ENCODE measurements around the gene SLC10A3. TPM values are rescaled to one million over a fixed set of nuclear protein-coding genes. Genes with fewer than 3 reads are reported as not detected.

Gene SLC10A3
- total RNA-seq, 1 experiment from 2014 or later: 24.0 TPM

GRCh38 chrX:154470434-154470833, 20.0 kb downstream of the SLC10A3 start:
- no peak for DNase-seq (ENCODE audit: low spot score)
- in situ Hi-C loops (cut with HindIII; ENCODE audit: low sequenced_read_pairs): no loop called here

- in situ Hi-C loops (cut with HindIII; ENCODE audit: low sequenced_read_pairs): no loop called here
- DNase-seq (ENCODE audit: low spot score): no peak
These were observed 20.5 kb downstream of the SLC10A3 start for GRCh38 chrX:154469880-154470279.

DNA sequence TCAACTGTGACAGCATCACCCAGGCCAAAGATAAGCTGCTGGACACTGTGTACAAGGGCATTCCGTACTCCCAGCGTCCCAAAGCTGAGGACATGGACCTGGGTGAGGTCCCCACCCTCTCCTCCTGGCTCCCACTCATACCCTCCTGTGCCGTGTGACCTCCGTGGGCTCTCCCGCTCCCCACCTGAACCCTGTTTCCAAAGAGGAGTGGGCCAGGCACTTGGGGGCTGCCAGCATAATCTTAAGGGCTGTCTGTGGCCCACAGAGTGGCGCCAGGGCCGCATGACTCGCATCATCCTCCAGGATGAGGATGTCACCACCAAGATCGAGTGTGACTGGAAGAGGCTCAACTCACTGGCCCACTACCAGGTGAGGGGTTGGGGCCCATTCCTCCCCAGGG, 21.3 kb downstream of the SLC10A3 start:
- DNase-seq (ENCODE audit: low spot score): no peak
- in situ Hi-C loops (cut with HindIII; ENCODE audit: low sequenced_read_pairs): no loop called here

DNA sequence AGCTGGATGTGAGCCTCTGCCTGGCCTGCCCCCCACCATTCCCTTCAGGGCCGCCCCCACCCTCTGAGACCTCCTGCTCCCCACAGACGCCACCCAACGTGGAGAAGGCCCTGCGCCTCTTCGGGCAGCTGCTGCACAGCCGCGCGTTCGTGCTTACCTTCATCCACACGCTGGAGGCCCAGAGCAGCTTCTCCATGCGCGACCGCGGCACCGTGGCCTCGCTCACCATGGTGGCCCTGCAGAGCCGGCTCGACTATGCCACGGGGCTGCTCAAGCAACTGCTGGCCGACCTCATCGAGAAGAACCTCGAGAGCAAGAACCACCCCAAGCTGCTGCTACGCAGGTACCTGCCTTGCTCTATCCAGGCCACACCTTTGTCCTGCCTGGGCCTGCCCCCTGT, 22.2 kb downstream of the SLC10A3 start:
- in situ Hi-C loops (cut with HindIII; ENCODE audit: low sequenced_read_pairs): no loop called here
- no peak for DNase-seq (ENCODE audit: low spot score)

DNA sequence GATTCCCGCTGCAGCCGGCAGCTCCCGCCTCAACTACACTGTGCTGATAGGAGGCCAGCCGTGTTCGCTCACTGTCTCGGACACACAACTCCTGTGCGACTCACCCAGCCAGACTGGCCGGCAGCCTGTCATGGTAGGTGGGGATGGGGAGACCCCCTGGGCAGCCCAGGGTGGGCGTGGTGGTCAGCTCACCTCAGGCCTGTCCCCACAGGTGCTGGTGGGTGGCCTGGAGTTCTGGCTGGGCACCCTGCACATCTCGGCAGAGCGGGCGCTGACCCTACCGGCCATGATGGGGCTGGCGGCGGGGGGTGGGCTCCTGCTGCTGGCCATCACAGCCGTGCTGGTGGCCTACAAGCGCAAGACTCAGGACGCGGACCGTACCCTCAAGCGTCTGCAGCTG, 22.9 kb downstream of the SLC10A3 start:
- in situ Hi-C loops (cut with HindIII; ENCODE audit: low sequenced_read_pairs): no loop called here
- no peak for DNase-seq (ENCODE audit: low spot score)

DNA sequence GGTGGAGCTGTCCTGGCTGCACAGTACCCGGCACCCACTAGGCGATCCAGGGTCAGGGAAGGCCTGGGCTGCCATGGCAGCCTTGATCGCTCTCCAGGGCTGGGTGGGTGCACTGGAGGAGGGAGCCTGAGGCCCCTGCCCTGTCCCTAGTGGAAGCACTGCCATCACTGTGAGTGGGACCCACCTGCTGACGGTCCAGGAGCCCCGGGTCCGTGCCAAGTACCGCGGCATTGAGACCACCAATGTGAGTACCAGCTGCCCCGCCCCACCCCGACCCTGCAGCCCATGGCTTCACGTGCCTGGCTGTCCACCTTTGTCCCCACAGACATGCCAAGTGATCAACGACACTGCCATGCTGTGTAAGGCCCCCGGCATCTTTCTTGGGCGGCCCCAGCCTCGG, 23.5 kb downstream of the SLC10A3 start:
- DNase-seq (ENCODE audit: low spot score): no peak
- in situ Hi-C loops (cut with HindIII; ENCODE audit: low sequenced_read_pairs): no loop called here

- DNase-seq (ENCODE audit: low spot score): no peak
These were observed 24.4 kb downstream of the SLC10A3 start for GRCh38 chrX:154466036-154466435.

DNA sequence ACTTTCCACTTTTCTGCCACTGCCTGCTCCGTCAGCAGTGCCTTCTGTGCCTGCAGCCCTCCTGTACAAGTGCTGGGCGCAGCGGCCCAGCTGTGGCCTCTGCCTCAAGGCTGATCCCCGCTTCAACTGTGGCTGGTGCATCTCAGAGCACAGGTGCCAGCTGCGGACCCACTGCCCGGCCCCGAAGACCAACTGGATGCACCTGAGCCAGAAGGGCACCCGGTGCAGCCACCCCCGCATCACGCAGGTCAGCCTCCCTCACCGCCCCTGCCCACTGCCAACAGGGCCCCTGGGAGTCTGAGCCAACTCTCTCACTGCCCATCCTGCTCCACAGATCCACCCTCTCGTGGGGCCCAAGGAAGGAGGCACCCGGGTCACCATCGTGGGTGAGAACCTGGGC, 24.8 kb downstream of the SLC10A3 start:
- in situ Hi-C loops (cut with HindIII; ENCODE audit: low sequenced_read_pairs): no loop called here
- no peak for DNase-seq (ENCODE audit: low spot score)

More at GRCh38 chrX:154466036-154466435, 24.4 kb downstream of the SLC10A3 start:
- in situ Hi-C loops (cut with HindIII; ENCODE audit: low sequenced_read_pairs): no loop called here

GRCh38 chrX:154464806-154465365, 25.5 kb downstream of the SLC10A3 start:
- in situ Hi-C loops (cut with HindIII; ENCODE audit: low sequenced_read_pairs): no loop called here
- DNase-seq (ENCODE audit: low spot score): no peak

- in situ Hi-C loops (cut with HindIII; ENCODE audit: low sequenced_read_pairs): no loop called here
- DNase-seq (ENCODE audit: low spot score): no peak
These were observed 26.7 kb downstream of the SLC10A3 start for GRCh38 chrX:154463611-154464220.

DNA sequence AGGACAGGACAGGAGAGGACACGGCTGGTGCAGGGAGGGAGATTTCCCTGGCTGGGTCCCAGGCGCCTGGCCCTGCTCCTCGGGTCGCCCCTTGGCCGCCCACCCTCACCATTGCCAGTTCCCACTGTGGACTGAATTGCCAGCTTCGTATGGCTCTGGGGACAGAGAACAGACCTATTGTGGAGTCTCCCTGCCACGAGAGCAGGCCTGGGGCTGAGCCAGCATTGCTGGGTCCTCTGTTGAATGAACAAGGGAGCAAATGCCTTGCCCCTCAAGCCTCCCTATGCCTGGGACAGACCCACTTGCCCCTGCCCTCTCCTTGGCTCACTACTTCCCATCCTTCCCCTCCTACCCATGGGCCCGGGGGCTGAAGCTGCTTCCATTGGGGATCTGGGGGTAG, 28.0 kb downstream of the SLC10A3 start:
- no peak for DNase-seq (ENCODE audit: low spot score)
- in situ Hi-C loops (cut with HindIII; ENCODE audit: low sequenced_read_pairs): no loop called here

GRCh38 chrX:154460326-154460725, 30.1 kb downstream of the SLC10A3 start:
- no peak for DNase-seq (ENCODE audit: low spot score)
- in situ Hi-C loops (cut with HindIII; ENCODE audit: low sequenced_read_pairs): no loop called here

GRCh38 chrX:154459832-154460231, 30.6 kb downstream of the SLC10A3 start:
- in situ Hi-C loops (cut with HindIII; ENCODE audit: low sequenced_read_pairs): no loop called here
- no peak for DNase-seq (ENCODE audit: low spot score)

GRCh38 chrX:154458954-154459778, 31.3 kb downstream of the SLC10A3 start:
- peak; percentile 47 for DNase-seq (ENCODE audit: low spot score)
- in situ Hi-C loops (cut with HindIII; ENCODE audit: low sequenced_read_pairs): no loop called here

DNA sequence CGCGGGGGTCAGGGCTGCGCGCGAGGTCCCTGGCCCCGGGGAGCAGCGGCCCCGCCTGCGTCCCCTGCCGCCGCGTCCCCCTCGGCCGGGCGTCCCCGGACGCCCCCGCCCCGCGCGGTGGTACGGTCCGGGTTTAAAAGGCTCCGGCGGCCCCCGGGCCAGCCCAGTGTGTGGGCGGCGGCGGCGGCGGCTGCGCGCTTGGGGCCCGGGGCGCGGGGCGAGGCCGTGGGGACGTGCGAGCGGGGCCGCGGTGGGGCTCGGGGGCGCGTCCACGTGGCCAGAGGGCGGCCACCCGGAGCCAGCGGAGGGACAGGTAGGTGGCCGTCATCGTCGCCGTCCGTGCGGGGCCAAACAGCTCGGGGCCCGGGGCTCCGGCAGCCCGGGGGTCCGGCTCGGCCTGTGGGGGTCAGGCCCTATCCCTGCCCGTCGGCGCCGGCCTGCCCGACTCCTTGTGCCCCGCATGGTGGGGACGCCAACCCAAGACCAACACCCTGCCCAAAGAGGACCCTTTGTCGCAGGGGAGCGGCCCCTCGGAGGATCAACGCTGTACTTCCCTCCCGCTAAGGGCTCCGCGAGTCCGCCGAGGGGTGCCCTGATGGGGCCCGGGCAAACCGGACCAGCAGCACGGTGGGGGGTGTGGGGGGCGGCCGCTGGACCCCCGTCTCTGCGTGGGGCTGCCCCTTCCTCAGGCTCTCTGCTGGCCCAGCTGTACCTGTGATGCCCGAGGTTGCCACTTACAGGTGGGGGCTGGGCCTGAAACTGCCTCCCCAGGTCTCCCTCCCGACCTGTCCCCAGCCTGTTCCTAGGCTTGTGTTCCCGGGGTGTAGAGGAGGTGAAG, 32.1 kb downstream of the SLC10A3 start, which contains the start of gene PLXNA3:
TSS of gene PLXNA3 (plus strand) at position 166 of the 838 bp plus-strand sequence. CDS start 1,903 bp downstream, outside the sequence.
- in situ Hi-C loops (cut with HindIII; ENCODE audit: low sequenced_read_pairs): no loop called here
- DNase-seq (ENCODE audit: low spot score): no peak

DNA sequence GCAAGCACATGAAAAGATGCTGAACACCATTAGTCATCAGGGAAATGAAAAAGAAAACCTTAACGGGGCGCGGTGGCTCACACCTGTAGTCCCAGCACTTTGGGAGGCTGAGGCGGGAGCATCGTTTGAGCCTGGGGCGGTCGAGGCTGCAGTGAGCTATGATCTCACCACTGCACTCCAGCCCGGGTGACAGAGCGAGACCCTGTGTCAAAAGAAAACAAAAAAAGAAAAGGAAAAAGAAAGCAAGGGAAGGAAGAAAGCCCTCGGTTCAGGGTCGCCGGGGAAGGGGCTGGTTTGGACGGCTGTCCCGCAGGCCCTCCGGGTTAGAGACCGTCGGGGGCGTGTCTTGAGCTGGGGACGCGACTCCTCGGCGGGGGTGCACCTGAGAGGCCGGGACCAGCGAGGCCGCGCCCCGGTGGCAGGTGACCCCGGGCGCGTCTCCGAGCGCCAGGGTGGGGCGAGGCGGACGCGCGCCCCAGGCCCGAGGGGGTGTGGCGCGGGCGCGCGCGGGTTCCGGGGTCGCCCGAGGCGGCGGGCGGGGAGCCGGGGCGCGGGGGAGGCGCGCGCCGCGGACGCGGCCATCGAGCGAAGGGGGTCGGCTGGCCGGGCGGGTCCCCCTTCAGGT, 32.8 kb downstream of the SLC10A3 start:
- in situ Hi-C loops (cut with HindIII; ENCODE audit: low sequenced_read_pairs): no loop called here
- DNase-seq (ENCODE audit: low spot score): no peak

DNA sequence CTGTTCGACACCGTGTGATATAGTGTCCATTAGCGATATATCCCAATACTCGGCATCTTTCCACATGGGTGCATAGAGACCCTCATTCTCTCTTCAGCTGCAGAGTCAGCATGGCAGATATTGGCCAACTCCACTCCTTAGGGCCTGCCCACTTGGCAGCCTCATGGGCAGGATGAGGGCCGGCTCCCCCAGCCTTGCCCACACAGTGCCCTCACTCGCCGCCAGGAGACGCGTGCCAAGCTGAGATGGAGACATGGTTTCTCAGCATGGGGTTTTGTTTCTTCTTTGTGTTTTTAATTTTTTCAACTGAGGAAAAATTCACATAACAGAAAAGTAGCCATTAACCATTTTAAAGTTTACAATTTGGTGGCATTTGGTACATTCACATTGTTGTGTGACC, 37.6 kb downstream of the SLC10A3 start:
- peak; percentile 44 for DNase-seq (ENCODE audit: low spot score)
- in situ Hi-C loops (cut with HindIII; ENCODE audit: low sequenced_read_pairs): no loop called here

- in situ Hi-C loops (cut with HindIII; ENCODE audit: low sequenced_read_pairs): no loop called here
- no peak for DNase-seq (ENCODE audit: low spot score)
These were observed 40.1 kb downstream of the SLC10A3 start for GRCh38 chrX:154450312-154450711.

DNA sequence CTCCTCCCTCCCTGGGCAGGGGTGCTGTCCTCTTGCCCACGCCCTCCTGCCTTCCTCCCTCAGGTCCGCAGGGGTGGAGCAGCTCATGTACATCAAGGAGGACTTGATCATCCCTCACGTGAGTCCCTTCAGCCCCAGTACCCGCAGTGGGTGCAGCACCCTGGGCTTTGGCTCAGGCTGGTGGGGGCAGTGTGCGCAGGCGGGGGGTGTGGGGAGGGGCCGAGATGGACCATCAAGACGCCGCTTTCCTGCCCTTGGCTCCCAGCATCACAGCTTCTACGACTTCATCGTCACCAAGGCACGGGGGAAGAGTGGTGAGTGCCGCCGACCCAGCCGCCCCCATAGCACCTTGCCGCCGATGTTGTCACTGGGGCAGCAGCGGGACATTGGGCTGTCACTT, 40.8 kb downstream of the SLC10A3 start:
- in situ Hi-C loops (cut with HindIII; ENCODE audit: low sequenced_read_pairs): no loop called here

More for the DNA sequence above, 40.8 kb downstream of the SLC10A3 start:
- DNase-seq (ENCODE audit: low spot score): no peak
